Lower leg skin (tissue), 3 donors: ENCODE data around the gene CHD8.

Experiments
- CTCF ChIP-seq, 3 donors: fragments of 450-650 bp; IDR thresholded peaks; one replicate each; pipeline ENCODE4 v1.5.1; 2016; ENCODE audit warnings: antibody characterized with exemption in 3 of 3, mild to moderate bottlenecking in 3 of 3, moderate library complexity in 2 of 3
- POLR2A ChIP-seq, 2 donors: fragments of 450-650 bp; IDR thresholded peaks; one replicate each; pipeline ENCODE4 v1.6.1; 2016 to 2017; ENCODE audit warnings: antibody characterized with exemption in 2 of 2, mild to moderate bottlenecking in 1 of 2, moderate library complexity in 1 of 2

- TF ChIP-seq CTCF (IDR thresholded peaks at IDR 0.05) (no peak), POLR2A (IDR thresholded peaks at IDR 0.05) (no peak)
Measured at GRCh38 chr14:21382886-21383847, 72.8 kb downstream of the CHD8 start.
